MCF 10A (cell line): ENCODE measurements around the gene UBE2V1. TPM values are rescaled to one million over a fixed set of nuclear protein-coding genes. Genes with fewer than 3 reads are reported as not detected.

Source experiments
- BruUV-seq: library from RNA; stranded (reverse); fragments of 400-500 nt; replicated peaks from 2 replicates; lab custom pipeline; 2021; lab: Mats Ljungman, UMichigan
- CTCF ChIA-PET: fragments of 300-600 bp; sonication (Branson Sonifier 250); formaldehyde crosslinking; extraction: SDS; loops from one replicate; lab custom pipeline; 2021; ENCODE audit warnings: antibody characterized with exemption, inconsistent platforms; lab: Yijun Ruan, JAX
- POLR2A ChIA-PET: fragments of 300-600, 350-650 bp; sonication (Branson Sonifier 250); formaldehyde crosslinking; extraction: SDS; loops from one replicate; lab custom pipeline; 2020; ENCODE audit warnings: antibody characterized with exemption, inconsistent platforms; lab: Yijun Ruan, JAX
- DNase-seq: peaks from one replicate; pipeline ENCODE4 v3.0.0-alpha.2; 2018; ENCODE audit not compliant: unreplicated experiment
- H3K27ac Mint-ChIP-seq: one replicate; pipeline ENCODE4 v1.8.0; 2022; ENCODE audit warnings: mild to moderate bottlenecking, low read depth, mixed read lengths; ENCODE audit not compliant: unreplicated experiment
- H3K27me3 Mint-ChIP-seq: one replicate; pipeline ENCODE4 v1.8.0; 2022; ENCODE audit warnings: mixed read lengths; ENCODE audit not compliant: insufficient read depth, unreplicated experiment
- H3K36me3 Mint-ChIP-seq: one replicate; pipeline ENCODE4 v1.8.0; 2022; ENCODE audit warnings: mild to moderate bottlenecking, moderate library complexity, mixed read lengths; ENCODE audit not compliant: insufficient read depth, unreplicated experiment
- H3K4me1 Mint-ChIP-seq: one replicate; pipeline ENCODE4 v1.8.0; 2022; ENCODE audit warnings: mixed read lengths; ENCODE audit not compliant: insufficient read depth, unreplicated experiment
- H3K4me3 Mint-ChIP-seq: one replicate; pipeline ENCODE4 v1.8.0; 2022; ENCODE audit warnings: mild to moderate bottlenecking, moderate library complexity, mixed read lengths; ENCODE audit not compliant: unreplicated experiment
- H3K9me3 Mint-ChIP-seq: one replicate; pipeline ENCODE4 v1.8.0; 2022; ENCODE audit warnings: mixed read lengths; ENCODE audit not compliant: unreplicated experiment
- intact Hi-C: fragments of 100-400 bp; cut with micrococcal nuclease; formaldehyde crosslinking; loops from 2 replicates; pipeline ENCODE4 v1.14.1; 2022
- total RNA-seq: library from RNA; stranded (reverse); gene quantifications from 2 replicates; pipeline ENCODE4 v1.2.3, GENCODE V29; 2022
- TF ChIP-seq, protein P1 (sequence below): fragments of 200-600 bp; IDR thresholded peaks from one replicate; pipeline ENCODE4 v1.8.0; 2022; ENCODE audit warnings: antibody characterized with exemption, mild to moderate bottlenecking; ENCODE audit not compliant: unreplicated experiment

UBE2V1 gene
- total RNA-seq, 1 experiment from 2014 or later = 99.5 TPM

DNA sequence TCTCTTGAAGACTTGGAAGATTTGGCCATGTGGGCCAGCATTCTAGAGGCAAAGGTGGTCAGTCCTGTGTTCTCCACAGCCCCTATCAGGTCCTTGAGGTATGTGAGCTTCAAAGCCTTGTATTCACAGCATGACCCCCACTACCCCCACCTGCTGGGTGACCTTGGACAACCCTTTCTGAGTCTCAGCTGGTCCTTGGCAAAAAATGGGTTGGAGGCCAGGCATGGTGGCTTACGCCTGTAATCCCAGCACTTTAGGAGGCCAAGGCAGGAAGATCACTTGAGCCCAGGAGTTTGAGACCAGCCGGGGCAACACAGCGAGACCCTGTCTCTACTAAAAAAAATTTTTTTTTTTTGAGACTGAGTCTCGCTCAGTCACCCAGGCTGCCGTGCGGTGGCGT, 42.6 kb downstream of the UBE2V1 start:
- H3K27me3 Mint-ChIP-seq = no peaks in the 10 kb centered on the region
- BruUV-seq = no TSS peak
- CTCF ChIA-PET = interaction anchor here (0.7 to 17.9 kb wide), 30 partner anchors 10 to 622 kb away, joined by 3 to 582 read pairs (median 8); partner anchors contain the start of genes PEDS1, RNF114 and SNAI1
- POLR2A ChIA-PET = interaction anchor here (1.2 to 2.9 kb wide), 6 partner anchors 83 to 134 kb away, joined by 4 to 33 read pairs (median 8); partner anchors contain the start of genes PEDS1 and RNF114
- no peaks in the 10 kb centered on the region for H3K9me3 Mint-ChIP-seq
- no peaks in the 10 kb centered on the region for H3K36me3 Mint-ChIP-seq
- H3K4me1 Mint-ChIP-seq = peaks cover 6% of the 10 kb centered on the region
- intact Hi-C loops = loop anchor here (2.0 kb wide), 1 partner anchor 92 kb away; no protein-coding TSS in a partner anchor
- H3K4me3 Mint-ChIP-seq = no peak overlapping the region
- TF ChIP-seq, protein P1, sequence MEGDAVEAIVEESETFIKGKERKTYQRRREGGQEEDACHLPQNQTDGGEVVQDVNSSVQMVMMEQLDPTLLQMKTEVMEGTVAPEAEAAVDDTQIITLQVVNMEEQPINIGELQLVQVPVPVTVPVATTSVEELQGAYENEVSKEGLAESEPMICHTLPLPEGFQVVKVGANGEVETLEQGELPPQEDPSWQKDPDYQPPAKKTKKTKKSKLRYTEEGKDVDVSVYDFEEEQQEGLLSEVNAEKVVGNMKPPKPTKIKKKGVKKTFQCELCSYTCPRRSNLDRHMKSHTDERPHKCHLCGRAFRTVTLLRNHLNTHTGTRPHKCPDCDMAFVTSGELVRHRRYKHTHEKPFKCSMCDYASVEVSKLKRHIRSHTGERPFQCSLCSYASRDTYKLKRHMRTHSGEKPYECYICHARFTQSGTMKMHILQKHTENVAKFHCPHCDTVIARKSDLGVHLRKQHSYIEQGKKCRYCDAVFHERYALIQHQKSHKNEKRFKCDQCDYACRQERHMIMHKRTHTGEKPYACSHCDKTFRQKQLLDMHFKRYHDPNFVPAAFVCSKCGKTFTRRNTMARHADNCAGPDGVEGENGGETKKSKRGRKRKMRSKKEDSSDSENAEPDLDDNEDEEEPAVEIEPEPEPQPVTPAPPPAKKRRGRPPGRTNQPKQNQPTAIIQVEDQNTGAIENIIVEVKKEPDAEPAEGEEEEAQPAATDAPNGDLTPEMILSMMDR = no peak
- no peak overlapping the region for H3K27ac Mint-ChIP-seq
- no peak for DNase-seq

DNA sequence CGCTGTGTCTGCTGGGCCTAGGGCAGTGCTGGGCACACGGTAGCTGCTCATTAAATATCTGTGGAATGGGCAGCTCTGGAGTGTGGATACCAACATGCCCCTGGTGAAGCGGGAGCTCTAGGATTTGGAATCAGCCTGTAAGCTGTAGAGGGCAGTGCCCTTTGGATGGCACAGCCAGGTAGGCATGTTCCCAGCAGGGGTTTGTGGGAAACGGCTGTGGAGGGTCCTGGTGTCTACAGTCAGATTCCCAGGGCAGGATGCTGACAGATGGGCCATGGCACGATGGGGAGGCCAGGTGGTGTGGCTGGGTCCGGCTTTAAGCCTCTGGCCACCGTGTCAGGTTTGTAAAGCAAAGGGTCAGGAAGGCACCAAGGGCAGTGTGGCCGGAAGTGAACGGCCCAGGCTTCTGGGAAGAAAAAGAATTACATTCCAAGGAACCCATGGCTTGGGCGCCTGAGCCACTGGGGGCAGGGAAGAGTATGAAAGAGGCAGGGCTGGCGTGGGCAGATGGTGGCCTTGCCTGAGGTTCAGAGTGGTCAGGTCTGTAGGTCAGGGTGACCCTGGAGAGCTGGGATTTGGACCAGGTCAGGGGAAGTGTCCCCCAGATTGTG, 44.8 kb downstream of the UBE2V1 start:
- POLR2A ChIA-PET = interaction anchor here (1.7 kb wide), 1 partner anchor 89 kb away, joined by 10 read pairs; no protein-coding TSS in a partner anchor

DNA sequence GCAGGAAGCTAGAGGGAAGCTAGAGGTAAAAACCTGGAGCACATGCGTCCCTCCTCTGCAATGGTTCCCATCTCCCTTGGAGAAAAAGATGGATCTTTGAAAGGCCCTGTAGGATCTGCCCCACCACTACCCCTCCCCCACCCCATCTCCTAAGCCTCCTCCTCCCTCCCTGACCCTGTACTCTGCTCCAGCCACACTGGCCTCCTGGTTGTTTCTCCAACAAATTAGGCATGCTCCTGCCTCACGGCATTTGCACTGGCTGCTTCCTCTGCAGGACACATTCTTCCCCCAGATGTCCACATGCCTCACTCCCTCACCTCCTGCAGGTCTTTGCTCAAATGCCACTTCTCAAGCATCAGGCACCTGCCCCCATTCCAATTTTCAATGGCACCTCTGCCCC, 45.5 kb downstream of the UBE2V1 start:
- ChIA-PET POLR2A (no interaction called here), CTCF (interaction anchor here (1.4 to 17.9 kb wide), 4 partner anchors 18 to 102 kb away, joined by 3 to 582 read pairs (median 110); partner anchors contain the start of gene SNAI1)
- Mint-ChIP-seq H3K27me3 (no peaks in the 10 kb centered on the region), H3K27ac (no peak overlapping the region), H3K4me1 (peaks cover 6% of the 10 kb centered on the region), H3K36me3 (no peaks in the 10 kb centered on the region), H3K9me3 (no peaks in the 10 kb centered on the region), H3K4me3 (no peak overlapping the region)
- no peak for DNase-seq
- no TSS peak for BruUV-seq
- TF ChIP-seq, protein P1 = no peak
- intact Hi-C loops = no loop called here

More for the DNA sequence above, 44.8 kb downstream of the UBE2V1 start:
- intact Hi-C loops = no loop called here
- Mint-ChIP-seq H3K4me3 (no peak overlapping the region), H3K4me1 (peaks cover 6% of the 10 kb centered on the region), H3K9me3 (no peaks in the 10 kb centered on the region), H3K27ac (no peak overlapping the region), H3K27me3 (no peaks in the 10 kb centered on the region), H3K36me3 (no peaks in the 10 kb centered on the region)
- CTCF ChIA-PET = interaction anchor here (0.6 to 17.9 kb wide), 6 partner anchors 17 to 127 kb away, joined by 3 to 582 read pairs (median 40); partner anchors contain the start of gene SNAI1
- DNase-seq = no peak
- no TSS peak for BruUV-seq
- TF ChIP-seq, protein P1 = no peak

DNA sequence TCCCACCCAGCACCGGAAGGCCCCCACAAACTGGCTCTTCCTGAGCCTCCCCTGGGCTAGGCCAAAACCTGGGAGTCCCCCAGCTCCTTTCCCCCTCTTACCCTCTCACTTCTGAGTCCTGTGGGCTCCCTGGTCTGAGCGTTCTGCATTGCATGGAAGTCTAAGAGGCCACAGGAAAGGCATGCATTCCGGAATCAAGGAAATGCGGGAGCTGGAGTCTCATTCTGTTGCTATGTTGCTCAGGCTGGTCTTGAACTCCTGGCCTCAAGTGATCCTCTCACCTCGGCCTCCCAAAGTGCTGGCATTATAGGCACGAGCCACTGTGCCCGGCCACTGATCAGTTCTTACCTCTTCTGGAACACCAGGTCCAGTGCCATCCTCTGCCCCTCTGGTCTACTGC, 45.9 kb downstream of the UBE2V1 start:
- H3K27me3 Mint-ChIP-seq = no peaks in the 10 kb centered on the region
- DNase-seq = no peak
- TF ChIP-seq, protein P1 = no peak
- ChIA-PET CTCF (interaction anchor here (0.6 to 17.9 kb wide), 4 partner anchors 15 to 103 kb away, joined by 3 to 582 read pairs (median 73); no protein-coding TSS in a partner anchor), POLR2A (no interaction called here)
- H3K27ac Mint-ChIP-seq = no peak overlapping the region
- intact Hi-C loops = no loop called here
- H3K4me3 Mint-ChIP-seq = no peak overlapping the region
- H3K9me3 Mint-ChIP-seq = no peaks in the 10 kb centered on the region
- H3K36me3 Mint-ChIP-seq = no peaks in the 10 kb centered on the region
- H3K4me1 Mint-ChIP-seq = peaks cover 6% of the 10 kb centered on the region
- no TSS peak for BruUV-seq
